ENCODE data around the gene NRM.
A peak's percentile ranks its signal among the peaks of the same experiment; 100 is the strongest.
"Not testable (repeated sequence)": the region's sequence is repeated elsewhere in the genome, so short reads cannot be mapped to it uniquely, and the experiment has no call there.

The NRM gene

DNA sequence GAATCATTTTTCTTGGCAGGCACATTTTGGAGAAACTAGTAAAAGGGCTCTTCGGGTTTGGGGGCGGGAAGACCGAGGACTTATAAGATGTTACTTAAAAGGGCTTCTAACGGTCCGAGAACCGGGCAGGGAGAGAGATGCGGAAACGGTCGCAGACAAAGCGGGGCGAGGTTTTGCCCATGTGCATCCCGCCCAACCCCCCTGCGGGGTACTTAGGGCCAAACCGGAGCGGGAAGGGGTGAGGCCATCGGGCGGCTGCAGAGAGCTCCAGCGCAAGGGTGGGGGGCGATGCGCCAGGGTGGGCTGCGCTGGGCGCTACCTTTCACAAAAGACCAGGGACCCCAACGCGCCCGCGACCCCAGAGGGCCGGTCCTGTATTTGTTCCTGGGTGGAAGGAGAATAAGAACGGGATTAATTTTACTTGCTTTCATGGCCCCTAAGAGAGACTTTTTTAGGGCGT is 30.0 kb upstream of the NRM start:
- DNase-seq (ENCODE audit: low spot score): peak; percentile 33

GRCh38 chr6:30719791-30720737 is 29.3 kb upstream of the NRM start, which contains the start of gene TUBB:
TUBB (plus strand) TSS chr6:30720352; CDS start chr6:30720507, 155 bp downstream.
- peak; percentile 91 for DNase-seq (ENCODE audit: low spot score)

- no peak for DNase-seq (ENCODE audit: low spot score)
These were observed 28.6 kb upstream of the NRM start for GRCh38 chr6:30719356-30719755.

GRCh38 chr6:30717845-30718720 is 27.3 kb upstream of the NRM start:
- DNase-seq (ENCODE audit: low spot score): not testable (repeated sequence)

DNA sequence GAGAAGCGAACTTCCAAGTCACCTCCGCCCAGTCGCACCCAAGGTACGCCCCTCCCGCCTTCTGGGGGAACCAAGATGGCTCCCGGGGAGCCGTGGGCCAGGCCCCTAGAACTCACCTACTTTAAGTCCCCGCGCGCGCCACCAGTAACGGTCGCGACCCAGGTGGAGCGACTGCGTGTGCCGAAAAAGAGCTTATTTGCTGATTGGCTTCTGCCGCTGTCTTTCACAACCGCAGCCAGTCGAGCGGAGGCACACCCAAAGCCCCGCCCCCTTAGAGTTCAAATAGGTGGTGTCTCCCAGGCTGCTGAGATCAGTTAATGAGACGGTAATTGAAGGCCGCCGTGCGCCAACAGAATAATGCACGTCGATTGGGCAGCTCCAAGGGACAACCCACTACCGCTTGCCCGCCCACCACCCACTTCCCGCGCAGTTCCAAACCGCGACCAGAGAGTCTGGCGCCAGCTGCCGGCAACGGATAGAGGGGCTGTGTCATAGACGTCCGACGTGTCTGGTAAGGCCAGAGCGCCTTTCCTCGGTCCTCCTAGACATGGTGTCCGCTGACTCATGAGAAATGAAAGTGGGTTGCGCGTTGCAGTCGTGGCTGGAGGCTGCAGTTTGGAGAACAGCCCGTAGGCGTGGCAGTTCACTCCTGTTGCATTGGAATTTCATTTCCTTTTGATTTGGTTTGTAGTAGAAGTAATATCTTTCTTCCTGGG is 26.5 kb upstream of the NRM start, which contains the start of gene MDC1:
Gene MDC1, minus strand, starts transcription at position 153 of the 716 bp plus-strand sequence. CDS start 2,106 bp downstream, outside the sequence.
- peak; percentile 95 for DNase-seq (ENCODE audit: low spot score)

GRCh38 chr6:30716879-30717128 is 26.0 kb upstream of the NRM start:
- DNase-seq (ENCODE audit: low spot score): no peak

DNA sequence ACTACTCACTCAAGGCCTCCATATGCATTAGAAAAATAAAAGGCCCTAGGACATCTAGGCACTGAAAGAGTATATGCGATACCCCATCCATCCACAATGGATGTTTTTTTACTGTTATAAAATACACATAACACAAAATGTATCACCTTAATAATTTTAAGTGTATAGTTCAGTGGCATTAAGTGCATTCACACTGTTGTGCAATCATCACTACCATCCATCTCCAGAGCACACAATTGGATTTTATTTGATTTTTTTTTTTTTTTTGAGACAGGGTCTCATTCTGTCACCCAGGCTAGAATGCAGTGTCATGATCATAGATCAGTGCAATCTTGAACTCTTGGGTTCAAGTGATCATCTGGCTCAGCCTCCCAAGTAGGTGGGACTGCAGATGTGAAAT is 23.5 kb upstream of the NRM start:
- no peak for DNase-seq (ENCODE audit: low spot score)

GRCh38 chr6:30712441-30712945 is 21.7 kb upstream of the NRM start:
- no peak for DNase-seq (ENCODE audit: low spot score)

DNA sequence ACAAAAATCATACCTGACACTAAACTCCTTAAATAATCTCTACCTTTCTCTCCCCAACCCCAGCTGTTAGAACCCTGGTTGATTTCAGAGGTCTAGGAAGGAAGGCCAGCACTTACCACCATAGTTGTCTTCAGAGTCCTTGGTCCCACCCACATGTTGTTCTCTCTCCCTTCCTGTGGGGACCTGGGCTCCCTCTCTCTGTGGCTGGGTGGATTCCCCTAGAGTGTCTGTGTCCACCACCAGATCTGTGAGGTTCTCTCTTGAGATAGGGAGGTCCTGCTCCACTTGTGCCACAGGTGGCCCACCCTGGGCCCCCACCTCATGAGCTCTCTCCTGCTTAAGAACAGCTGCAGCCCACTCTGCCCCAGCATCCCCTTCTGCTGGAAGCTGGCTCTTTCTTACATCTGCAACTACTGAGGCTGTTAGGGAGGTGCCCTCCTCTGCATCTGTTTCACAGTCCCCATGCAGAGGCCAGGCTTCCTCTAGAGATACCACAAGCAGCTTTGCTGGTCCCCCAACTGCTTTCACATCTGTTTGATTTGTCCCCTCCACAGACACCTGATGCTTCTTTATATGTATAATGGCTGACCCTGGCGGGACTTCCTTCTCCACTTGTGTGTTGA is 21.1 kb upstream of the NRM start:
- no peak for DNase-seq (ENCODE audit: low spot score)

DNA sequence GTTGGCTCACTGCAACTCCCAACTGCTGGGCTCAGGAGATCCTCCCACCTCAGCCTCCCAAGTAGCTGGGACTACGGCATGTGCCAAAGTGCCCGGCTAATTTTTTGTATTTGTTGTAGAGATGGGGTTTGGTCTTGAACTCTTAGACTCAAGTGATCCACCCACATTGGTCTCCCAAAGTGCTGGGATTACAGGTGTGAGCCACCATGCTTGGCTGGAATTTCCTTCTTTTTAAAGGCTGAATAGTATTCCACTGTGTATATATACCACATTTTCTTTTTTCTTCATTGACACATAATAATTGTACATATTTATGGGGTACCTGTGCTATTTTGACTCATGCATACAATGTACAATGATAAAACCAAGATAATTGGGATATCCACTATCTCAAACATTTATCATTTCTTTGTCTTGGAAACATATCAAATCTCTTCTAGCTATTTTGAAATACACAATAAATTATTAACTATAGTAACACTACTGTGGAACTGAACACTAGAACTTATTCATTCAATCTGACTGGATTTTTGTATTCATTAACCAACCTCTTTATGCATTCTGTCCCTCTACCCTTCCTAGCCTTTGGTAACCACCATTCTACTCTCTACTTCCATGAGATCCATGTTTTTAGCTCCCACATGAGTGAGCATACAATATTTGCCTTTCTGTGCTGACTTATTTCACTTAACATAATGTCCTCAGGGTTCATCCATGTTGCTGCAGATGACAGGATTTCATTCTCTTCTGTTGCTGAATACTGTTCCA is 18.5 kb upstream of the NRM start:
- DNase-seq (ENCODE audit: low spot score): no peak

GRCh38 chr6:30707281-30707850 is 16.6 kb upstream of the NRM start:
- DNase-seq (ENCODE audit: low spot score): no peak

DNA sequence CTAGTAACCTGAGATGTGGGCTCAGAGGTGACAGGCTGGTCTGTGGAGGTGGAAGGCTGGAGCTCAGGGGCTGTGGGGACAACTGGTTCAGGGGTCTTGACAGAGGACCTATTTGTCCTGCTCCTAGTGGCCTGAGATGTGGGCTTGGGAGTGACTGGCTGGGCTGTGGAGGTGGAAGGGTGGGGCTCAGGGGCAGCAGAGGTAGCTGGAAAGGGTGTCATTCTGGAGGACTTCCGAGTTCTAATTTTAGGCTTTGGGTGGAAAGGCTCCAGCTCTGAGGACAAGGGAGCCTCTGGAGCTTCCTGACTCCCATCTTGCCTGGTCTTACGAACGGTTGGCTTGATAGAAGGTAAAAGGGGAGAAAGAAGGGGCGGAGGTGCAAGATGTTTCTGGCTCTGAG is 14.8 kb upstream of the NRM start:
- no peak for DNase-seq (ENCODE audit: low spot score)

DNA sequence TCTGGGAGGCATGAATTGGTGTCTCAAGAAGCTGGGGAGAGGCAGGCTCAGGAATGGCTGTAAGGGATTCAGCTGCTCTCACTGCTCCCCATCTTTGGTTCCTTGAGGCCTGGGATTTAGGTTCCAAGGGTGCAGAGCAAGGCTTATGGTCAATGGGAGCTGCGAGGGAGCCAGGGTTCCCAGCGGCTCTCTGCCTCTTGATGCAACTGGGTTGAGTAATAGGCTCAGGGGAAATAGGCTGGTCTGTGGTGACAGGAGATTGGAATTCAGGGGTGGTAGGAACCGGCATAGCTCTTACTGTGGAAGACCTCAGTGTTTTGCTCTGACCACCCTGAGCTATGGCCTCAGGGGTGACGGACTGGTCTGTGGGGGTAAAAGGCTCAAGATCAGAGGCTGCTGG is 13.0 kb upstream of the NRM start:
- DNase-seq (ENCODE audit: low spot score): no peak

- DNase-seq (ENCODE audit: low spot score): no peak
These were observed 12.2 kb upstream of the NRM start for GRCh38 chr6:30703011-30703410.

DNA sequence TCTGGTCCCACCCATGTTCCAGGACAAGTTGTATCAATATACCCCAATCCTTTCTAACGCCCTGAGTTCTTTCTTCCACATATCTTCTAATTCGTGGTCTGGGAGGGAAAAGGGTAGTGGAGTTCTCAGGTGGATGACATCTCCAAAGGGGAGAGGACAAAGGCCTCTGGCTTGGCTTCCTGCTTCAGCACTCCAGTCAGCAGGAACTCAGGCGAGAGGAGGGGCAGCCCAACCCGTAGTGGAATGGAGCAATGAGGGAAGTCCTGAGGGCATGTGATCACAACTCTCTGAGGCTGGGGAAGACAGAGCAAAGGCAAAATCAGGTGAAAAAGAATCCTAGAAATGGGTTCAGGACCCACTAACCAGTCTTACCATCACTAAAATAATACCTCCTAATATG is 9.6 kb upstream of the NRM start:
- DNase-seq (ENCODE audit: low spot score): no peak

DNA sequence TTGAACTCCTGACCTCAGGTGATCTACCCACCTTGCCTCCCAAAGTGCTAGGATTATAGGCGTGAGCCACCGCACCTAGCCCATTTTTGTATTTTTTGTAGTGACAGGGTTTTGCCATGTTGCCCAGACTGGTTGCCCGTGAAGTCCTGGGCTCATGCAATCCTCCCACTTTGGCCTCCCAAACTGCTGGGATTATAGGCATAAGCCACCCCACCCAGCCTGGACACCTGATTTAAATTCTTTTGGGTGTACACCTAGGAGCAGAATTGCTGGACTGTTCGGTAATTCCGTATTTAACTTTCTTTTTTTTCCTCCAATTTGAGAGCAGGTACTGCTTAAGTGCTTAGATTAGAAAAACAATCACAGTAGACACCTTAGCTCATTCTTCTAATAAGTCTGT is 5.6 kb upstream of the NRM start:
- DNase-seq (ENCODE audit: low spot score): no peak

GRCh38 chr6:30691208-30691847 is 544 bp upstream of the NRM start:
- no peak for DNase-seq (ENCODE audit: low spot score)

DNA sequence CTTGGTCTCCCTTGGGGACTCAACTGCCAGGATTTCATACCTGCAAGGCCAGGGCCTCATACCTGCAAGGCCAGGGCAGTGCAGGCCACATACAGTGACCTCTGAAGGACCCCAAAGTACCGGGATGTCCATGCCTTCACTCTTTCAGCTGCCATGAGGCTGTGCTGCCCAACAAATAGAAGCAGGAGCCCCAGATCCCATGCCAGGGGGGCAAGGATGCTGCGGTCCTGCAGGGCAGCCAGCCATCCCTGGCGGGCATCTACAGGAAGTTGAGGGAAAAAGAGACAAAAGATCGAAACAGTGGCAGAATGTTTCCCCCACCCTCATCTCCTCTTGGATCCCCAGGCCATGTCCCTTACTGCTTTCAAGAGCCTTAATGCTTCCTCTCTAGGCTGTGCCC is 799 bp downstream of the NRM start:
- DNase-seq (ENCODE audit: low spot score): no peak

DNA sequence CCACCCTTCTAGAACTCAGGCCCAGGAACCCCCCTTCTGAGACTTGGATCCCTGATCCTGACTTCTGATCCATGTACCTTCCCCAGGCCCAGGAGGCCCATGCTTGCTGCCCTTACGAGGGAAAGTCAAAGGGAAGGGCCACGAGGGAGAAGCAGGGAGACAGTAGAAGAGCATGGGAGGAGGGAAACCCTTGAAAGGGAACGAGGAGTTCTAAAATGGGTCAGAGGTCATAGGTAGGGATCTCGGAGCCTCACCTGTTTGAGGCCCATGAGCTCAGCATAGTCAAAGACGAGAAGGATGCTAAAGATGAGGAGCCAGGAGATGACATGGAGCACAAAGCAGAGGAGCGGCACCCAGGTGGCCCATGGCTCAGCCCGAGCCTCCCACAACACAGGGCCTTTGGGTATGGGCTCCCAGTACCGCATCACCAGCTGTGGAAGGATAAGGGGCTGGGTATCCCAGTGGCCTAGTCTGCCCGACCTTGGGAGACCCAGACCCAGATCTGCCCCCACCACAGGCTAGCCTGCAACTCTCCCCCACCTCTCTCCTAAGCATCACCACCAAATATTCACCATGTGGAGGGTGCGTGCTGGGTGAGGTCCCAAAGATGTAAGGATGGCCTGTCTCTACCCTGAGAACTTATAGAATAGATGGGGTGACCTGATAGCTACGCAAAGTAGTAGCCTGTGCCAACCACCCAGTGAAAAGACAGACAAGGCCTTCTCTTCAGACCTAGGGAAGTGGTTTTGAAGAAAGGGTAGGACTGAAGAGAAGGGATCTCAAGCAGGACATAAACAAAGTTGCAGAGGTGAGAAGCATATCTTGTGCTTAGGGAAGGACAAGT is 1.5 kb downstream of the NRM start:
- no peak for DNase-seq (ENCODE audit: low spot score)
